ENCODE data around the gene WDR13.
"Not testable (repeated sequence)": the region's sequence is repeated elsewhere in the genome, so short reads cannot be mapped to it uniquely, and the experiment has no call there.

Gene WDR13

DNA sequence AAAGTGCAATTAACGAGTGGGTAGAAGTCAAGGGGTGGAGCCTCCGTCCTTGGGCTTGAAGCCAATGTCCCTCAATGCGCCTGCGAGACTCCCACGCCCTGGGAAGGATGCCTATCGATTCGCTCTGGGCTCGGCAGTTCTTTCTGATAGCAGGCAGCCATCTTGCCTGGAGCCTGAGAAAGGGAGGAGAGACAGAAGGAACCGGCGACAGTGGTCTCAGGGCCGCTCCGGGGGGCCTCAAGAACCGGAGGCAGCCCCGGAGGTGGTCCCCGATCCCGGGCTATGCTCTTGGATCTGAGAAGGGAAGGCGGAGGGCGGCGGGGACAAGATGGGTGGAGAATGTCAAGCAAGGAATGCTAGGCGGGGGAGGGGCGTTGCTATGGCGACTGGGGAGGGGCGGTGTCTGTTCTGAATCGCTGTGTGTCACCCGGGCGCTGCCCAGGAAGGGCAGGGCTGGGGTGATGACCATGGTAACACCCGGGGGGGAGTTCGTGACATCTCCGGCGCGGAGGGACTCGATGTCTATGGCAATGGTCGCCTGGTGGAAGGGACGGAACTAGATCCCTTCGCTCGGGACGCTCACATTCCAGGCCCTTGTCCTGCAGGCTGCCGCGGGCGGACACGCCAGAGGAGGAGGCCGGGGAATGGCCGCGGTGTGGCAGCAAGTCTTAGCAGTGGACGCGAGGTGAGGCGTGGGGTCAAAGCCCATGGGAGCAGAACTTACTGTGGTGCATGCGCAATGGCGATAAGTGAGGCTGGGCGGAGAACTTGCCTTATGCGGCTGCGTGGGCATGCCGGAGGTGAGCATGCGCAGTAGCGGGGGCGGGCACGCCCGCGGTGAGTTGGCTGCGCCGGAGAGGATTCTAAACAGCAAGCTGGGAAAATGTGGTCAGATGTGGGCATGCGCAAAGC, at the start of gene WDR13:
Gene WDR13 (plus strand): TSS at position 140 of the 912 bp plus-strand sequence. CDS start 505 bp downstream, at position 645.
- peak; percentile 4 for DNase-seq

DNA sequence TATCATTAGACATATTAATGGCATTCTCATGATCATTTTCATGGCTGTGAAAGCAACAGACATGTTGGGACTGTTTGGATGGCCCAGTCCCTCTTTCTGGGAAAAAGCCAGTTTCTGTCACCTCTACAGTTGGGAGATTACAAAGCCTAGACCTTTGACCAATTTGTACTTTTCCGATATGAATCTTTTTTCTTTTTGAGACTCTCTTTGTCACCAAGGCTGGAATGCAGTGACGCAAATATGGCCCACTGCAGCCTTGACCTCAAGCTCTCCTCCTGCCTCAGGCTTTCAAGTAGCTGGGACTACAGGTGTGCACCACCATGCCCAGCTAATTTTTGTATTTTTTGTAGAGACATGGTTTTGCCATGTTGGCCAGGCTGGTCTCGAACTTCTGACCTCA, 48.4 kb upstream of the WDR13 start:
- no peak for DNase-seq

DNA sequence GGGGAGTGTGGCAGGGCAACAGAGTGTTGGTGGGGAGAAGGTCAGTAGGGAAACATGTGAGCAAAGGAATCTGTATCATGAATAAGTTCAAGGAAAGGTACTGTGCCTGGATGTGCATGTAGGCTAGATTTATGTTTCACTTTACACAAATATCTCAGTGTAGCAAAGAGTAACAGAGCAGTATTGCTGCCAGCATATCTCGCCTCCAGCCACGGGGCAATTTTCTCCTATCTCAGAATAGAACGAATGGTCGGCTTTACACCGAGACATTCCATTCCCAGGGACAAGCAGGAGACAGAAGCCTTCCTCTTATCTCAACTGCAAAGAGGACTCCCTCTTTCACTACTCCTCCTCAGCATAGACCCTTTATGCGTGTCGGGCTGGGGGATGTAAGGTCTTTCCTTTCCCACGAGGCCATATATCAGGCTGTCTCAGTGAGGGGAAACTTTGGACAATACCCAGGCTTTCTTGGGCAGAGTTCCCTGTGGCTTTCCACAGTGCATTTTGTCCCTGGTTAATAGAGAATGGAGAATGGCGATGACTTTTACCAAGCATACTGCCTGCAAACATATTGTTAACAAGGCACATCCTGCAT, 41.5 kb upstream of the WDR13 start:
- DNase-seq = not testable (repeated sequence)

- no peak for DNase-seq
These were observed 39.0 kb upstream of the WDR13 start for GRCh38 chrX:48558271-48558670.

DNA sequence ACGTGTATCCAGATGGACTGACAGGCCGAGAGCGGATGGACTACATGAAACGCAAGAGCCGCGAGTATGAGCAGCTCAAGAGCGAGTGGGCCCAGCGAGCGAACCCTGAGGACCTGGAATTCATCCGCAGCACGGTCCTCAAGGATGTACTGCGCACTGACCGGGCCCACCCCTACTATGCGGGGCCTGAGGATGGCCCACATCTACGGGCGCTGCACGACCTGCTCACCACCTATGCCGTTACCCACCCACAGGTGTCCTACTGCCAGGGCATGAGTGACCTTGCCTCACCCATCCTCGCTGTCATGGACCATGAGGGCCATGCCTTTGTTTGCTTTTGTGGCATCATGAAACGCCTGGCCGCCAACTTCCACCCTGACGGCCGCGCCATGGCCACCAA, 37.7 kb upstream of the WDR13 start:
- no peak for DNase-seq

GRCh38 chrX:48560056-48560455, 37.2 kb upstream of the WDR13 start:
- DNase-seq = no peak

- no peak for DNase-seq
These were observed 36.6 kb upstream of the WDR13 start for GRCh38 chrX:48560681-48561080.

DNA sequence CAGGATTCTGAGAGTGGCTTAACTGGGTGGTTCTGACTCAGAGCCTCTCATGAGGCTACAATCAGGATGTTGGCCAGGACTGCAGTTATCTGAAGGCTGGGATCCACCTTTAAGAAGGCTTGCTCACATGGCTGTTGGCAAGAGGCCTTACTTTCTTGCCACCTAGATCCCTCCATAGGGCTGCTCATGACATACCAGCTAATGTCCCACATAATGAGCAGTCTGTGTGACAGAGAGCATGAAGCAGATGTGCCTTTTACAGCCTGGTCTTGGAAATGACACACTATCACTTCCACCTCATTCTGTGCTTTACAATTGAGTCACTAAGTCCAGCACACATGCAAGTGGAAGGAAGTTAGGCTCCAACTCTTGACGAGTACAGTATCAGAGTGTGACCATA, 27.3 kb upstream of the WDR13 start:
- DNase-seq = no peak

DNA sequence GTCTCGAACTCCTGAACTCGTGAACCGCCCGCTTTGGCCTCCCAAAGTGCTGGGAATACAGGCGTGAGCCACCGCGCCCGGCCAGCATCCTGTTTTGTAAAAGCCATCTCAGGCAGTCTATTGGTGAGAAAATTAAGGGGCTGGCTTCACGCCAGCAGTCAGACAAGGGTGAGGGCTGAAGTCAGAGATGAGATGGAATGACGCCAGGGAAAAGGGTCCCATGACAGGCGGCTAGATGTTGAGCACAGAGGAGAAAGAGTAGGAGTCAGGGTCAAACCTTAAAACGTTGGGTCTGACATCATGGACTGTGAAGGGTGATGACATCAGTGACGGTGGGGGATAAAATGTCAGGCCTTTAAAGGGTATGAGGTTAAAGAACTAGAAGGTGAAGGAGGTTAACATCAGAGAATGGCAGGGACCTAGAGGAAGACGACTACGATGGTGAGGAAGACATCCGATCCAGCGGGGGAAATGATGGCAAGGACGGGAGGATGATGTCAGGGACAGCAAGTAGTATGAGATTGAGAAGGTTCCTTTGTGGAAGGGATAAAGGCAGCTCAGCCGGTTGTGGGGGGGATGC, 23.5 kb upstream of the WDR13 start:
- DNase-seq = no peak

DNA sequence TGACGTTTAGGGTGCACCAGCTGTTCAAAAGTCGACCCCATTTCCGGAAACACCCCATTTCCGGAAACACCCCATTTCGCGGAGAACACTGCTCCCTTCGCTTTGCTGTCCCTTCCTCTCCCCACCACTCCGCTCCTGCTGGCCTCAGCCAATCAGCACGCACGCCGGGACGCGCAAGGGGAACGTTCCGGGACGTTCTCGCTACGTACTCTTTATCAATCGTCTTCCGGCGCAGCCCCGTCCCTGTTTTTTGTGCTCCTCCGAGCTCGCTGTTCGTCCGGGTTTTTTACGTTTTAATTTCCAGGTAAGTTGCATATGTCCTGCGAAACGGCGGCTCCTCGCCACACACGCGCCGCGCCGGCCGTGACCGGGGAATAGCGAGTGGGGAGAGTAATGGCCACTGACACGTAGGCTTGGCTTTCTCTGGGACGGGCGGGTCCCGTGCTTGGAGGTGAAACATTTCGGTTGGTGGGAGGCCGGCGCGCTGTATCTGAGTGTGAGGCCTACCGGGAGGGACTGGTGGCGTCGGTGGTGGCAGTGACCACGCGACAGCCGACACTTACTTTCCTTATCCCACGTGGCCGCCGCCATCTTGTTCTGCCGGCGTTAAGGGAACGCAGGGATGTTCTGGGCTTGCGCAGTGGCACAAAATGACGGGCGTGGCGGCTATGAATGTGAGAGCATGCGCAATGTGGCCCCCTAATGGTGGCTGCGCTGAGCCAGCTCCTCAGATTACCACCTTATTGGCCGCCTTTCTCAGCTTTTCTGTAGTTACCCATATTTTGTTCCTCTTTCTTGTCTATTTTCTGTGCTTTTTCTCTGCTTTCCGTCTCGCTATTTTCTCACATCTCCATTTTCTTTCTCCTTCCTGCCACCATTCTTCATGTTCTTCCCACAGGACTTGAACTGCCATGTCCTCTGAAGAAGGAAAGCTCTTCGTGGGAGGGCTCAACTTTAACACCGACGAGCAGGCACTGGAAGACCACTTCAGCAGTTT, 22.7 kb upstream of the WDR13 start, which contains the start of gene RBM3:
Gene RBM3 (plus strand): TSS at position 215 of the 997 bp plus-strand sequence. CDS start 697 bp downstream, at position 912.
- peak; percentile 9 for DNase-seq

GRCh38 chrX:48575642-48576041, 21.6 kb upstream of the WDR13 start:
- no peak for DNase-seq

DNA sequence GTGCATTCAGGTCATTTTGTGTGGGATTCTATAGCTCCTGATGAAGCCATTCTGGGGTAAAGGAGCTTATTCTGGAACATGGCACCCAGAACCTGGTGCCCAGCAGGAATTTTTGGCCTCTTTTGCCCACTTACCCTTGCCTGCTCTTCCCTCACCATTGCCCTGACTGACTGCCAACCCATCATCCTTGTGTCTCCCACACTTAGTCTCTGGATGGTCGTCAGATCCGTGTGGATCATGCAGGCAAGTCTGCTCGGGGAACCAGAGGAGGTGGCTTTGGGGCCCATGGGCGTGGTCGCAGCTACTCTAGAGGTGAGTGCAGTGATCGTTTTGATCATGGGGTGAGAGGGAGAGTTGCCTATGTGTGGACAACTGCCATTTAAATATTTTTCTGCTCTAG, 21.2 kb upstream of the WDR13 start:
- no peak for DNase-seq

DNA sequence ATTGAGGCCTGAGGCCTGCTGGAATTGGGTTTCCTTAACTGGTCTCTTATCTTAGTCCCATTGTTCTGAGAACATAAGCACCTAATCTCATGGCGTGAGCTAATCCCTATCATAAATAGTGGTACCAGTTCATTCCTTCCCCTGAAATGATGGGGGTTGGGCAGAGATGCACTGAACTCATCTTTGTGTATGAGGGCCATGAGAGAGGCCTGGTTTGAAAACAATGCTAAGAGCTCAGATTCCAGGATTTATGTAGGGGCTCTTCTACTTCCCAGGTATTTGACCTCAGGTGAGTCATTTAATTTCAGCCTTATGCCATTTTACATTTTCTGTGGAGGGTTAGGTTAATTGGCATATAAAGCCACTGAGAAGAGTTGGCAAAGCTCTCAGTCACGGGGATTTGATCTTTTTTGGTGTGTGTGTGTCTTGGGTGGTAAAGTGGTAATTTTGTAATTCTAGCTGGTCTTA, 18.6 kb upstream of the WDR13 start:
- DNase-seq = no peak

DNA sequence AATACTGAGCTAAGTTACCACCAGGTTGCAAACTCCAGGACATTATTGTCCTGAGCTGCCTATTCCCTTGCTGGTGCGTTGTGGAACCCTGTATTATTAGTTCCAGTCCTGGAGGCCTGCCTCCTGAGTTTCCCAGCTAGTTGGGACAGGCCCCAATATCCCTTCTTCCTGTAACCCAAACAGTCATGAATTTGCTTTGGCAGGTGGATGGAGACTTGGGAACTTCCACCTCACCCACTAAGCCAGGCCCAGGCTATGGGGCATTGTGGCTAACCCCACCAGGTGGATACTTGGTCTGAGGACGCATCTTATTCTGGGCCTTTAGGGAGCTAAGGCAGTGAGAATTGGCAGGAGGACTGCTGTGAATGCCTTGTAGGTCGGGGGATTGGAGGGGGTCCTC, 18.0 kb upstream of the WDR13 start:
- no peak for DNase-seq

GRCh38 chrX:48580662-48581061, 16.6 kb upstream of the WDR13 start:
- DNase-seq = no peak

GRCh38 chrX:48584698-48585097, 12.6 kb upstream of the WDR13 start:
- DNase-seq = no peak

DNA sequence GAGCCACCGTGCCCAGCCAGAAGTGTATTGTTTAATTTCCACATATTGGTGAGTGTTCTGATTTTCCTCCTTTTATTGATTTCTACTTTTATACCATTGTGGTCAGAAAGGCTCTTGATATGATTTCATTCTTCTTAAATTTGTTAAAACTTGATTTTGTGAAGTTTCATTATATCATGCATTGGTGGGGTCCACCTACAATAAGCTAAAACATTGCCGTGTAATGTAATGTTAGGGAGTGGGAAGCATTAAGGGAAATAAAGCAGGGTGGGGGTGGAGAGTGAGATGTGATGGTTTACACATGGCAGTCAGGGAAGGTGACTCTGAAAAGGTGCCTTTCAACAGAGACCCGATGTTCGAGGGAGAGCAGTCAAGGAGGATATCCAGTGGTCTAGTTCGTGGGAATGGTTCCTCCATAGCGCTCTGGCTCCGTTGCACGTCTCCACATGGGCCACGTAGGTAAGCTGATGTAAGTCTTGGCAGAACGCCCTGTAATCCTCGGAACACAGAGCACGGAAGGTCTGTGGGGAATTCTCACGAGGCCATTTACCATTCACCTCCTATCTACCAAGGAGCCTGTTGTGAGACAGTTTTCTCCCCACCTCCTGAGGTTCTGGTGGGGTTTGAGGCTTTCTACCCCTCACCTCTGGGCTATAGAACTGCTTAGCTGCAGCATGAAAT, 7.7 kb upstream of the WDR13 start:
- no peak for DNase-seq

DNA sequence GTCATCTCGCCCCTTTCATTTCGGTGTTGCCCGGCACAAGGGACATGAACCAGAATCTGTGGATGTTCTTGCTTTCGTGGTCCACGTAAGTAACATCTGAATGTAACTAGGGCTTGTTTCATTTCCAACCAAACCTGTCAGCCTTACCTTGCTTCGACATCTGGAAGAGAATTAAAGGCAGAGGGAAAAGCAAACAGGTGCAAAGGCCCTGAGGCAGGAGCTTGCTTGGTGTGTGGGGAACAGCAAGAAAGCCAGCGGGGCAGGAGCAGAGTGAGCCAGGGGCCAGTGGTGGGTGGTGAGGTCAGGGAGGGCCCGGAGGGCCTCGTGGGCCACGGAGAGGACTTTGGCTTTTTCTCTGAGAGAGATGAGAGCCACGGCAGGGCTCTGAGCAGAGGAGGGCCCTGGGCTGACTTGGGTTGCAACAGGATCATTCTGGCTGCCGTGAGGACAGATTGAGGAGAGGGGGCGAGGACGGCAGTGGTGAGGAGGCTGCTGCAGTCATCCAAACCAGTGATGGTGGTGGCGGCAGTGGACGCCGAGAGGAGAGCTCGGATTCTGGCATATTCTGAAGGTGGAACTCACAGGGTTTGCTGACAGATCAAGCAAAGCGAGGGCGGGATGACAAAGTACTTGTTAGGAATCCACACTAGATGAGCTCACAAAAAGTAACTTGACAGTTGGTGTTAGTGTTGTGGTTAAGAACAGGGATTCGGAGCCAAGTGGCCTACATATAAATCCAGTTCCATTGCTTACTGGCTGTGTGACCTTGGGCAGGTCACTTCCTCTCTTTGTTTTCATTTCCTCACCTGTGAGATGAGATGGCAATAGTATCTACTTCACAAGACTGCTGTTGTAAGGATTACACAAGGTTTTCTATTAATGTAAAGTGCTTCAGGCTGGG, 6.8 kb upstream of the WDR13 start:
- DNase-seq = no peak

DNA sequence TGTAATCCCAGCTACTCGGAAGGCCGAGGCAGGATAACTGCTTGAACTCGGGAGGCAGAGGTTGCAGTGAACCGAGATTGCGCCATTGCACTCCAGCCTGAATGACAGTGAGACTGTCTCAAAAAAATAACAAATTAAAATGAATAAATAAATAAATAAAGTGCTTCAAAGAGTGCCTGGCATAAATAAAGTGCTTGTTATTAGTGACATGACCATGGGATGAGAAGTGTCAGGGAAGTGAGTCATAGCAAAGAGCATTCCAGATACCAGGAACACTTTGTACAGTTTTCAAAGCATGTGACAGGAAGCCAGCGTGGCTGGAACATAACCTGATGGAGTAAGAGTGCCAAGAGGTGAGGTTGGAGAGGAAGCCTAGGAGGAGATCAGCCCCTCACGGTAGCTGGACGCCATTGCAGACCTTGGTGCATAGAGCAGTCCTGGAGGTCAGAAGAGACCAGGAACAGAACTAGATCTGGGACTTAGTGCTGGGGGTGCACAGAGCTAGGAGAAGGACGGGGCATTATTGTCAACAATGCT, 6.0 kb upstream of the WDR13 start:
- DNase-seq = no peak

DNA sequence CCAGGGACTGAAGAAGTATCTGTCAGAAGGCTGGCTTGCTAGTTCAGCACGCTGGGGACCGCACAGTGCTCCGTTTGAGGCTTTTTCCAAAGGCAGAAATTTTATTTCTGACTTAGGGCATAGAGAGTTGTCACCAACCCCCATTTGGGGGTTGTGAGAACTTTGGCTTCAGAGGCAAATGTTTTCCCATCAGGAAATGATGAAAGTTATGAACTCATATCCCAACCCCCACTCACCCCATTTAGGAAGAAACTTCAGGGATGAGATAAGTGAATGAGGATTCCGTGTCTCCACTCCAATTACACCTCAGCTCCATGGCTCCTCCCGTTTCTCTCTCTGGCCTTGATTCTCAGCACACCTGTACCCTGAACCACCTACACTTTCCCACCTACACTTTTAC, 4.3 kb upstream of the WDR13 start:
- no peak for DNase-seq

DNA sequence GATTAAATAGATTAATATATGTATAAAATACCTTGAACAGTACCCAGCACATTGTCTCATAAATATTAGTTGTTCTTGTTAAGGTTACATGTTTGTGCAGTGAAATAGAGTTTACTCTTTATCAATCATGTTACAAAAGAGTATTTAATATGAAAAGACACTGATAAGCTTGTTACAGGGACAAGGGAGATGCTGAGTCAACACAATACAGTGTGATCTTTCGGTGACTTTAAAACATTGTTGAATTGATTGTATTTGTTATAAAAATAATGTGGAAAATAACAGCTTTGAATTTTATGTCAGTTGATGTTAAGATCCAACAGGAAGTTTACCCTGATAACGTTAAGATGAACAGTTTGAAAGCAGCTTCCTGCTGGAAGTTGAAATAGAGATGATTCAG, 1.4 kb upstream of the WDR13 start:
- DNase-seq = no peak

All from cortex of kidney (tissue), 1 donor.